Right atrium auricular region (tissue), 2 donors: ENCODE results near the gene IFNK. TPM values are rescaled to one million over a fixed set of nuclear protein-coding genes. Genes with fewer than 3 reads are reported as not detected.

Source experiments
- DNase-seq: peaks from one replicate; pipeline ENCODE4 v3.0.0-alpha.2; 2019; ENCODE audit warnings: low spot score
- H3K27ac ChIP-seq, 2 donors: fragments of 200-600 bp; sonication (generic); 1 replicate in 1 of 2; 2 replicates in 1 of 2; pipeline ENCODE4 v1.5.1; 2016 to 2019
- H3K27me3 ChIP-seq, 2 donors: fragments of 200-600 bp; sonication (generic); one replicate each; pipeline versions ENCODE4 v1.5.1 to v1.6.0; 2017 to 2019
- H3K36me3 ChIP-seq: fragments of 200-600 bp; sonication (generic); one replicate; pipeline ENCODE4 v1.5.1; 2016
- H3K4me1 ChIP-seq, 2 donors: fragments of 200-600 bp; sonication (generic); one replicate each; pipeline versions ENCODE4 v1.5.1 to v1.6.0; 2017 to 2019
- H3K4me3 ChIP-seq, 2 donors: fragments of 200-600 bp; sonication (generic); 1 replicate in 1 of 2; 2 replicates in 1 of 2; pipeline ENCODE4 v1.5.1; 2017 to 2019; ENCODE audit warnings: mild to moderate bottlenecking in 1 of 2, moderate library complexity in 1 of 2
- H3K9me3 ChIP-seq, 2 donors: fragments of 200-600 bp; sonication (generic); one replicate each; pipeline ENCODE4 v1.5.1; 2019
- total RNA-seq, 2 donors: library from RNA; depleted of rRNA; stranded (reverse); fragments of >200 nt; gene quantifications; one replicate each; pipeline ENCODE4 v1.1.0, GENCODE V29; 2016
- TF ChIP-seq, protein P1 (sequence below), 2 donors: fragments of 200-600 bp; sonication (generic); IDR thresholded peaks; one replicate each; pipeline ENCODE4 v1.5.1; 2019; ENCODE audit warnings: antibody characterized with exemption in 2 of 2

The IFNK gene
- total RNA-seq, 2 donors from 2014 or later, result not detected

DNA sequence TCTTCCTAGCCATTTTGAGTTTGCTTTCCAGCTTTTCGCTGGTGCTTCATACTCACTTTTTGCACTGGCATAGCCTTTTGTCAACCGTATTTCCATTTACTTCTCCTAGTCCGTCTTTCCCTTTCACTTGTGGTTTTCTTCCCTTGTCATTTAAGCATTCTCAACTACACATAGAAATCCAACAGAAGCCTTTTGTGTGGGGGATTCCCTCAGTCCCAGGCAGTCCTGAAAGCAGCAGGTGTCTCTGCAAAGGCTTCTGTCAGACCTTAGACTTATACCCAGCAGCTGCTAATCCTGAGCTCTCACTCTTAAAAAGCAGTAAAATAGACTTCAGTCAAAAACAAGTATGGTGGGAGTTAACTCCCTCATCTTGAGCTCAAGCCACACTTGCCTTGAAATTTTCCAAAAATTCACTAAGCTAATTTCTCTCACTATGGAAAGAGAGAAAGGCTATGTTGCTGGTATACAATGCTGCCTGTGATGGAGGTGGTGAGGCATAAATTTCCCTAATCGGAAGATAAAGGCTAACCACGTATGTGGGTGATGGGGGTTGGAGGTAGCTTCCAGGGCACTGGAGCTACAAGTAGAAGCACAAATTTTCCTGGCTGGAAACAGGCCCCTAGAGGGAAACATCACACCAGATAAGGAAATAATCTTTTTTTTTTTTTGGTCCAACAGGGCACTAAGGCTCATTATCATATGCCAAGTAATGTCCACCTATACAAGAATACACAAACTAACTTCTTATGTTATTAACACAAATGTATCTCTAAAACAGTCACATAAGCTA lies 34.8 kb upstream of the IFNK start:
- no peaks in the 10 kb centered on the region for H3K27me3 ChIP-seq
- H3K4me1 ChIP-seq, result no peaks in the 10 kb centered on the region
- TF ChIP-seq, protein P1, sequence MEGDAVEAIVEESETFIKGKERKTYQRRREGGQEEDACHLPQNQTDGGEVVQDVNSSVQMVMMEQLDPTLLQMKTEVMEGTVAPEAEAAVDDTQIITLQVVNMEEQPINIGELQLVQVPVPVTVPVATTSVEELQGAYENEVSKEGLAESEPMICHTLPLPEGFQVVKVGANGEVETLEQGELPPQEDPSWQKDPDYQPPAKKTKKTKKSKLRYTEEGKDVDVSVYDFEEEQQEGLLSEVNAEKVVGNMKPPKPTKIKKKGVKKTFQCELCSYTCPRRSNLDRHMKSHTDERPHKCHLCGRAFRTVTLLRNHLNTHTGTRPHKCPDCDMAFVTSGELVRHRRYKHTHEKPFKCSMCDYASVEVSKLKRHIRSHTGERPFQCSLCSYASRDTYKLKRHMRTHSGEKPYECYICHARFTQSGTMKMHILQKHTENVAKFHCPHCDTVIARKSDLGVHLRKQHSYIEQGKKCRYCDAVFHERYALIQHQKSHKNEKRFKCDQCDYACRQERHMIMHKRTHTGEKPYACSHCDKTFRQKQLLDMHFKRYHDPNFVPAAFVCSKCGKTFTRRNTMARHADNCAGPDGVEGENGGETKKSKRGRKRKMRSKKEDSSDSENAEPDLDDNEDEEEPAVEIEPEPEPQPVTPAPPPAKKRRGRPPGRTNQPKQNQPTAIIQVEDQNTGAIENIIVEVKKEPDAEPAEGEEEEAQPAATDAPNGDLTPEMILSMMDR (IDR thresholded peaks at IDR 0.05), result no peak
- no peaks in the 10 kb centered on the region for H3K36me3 ChIP-seq
- no peak overlapping the region for H3K27ac ChIP-seq
- H3K4me3 ChIP-seq, result no peak overlapping the region
- H3K9me3 ChIP-seq, result no peaks in the 10 kb centered on the region
- no peak for DNase-seq

DNA sequence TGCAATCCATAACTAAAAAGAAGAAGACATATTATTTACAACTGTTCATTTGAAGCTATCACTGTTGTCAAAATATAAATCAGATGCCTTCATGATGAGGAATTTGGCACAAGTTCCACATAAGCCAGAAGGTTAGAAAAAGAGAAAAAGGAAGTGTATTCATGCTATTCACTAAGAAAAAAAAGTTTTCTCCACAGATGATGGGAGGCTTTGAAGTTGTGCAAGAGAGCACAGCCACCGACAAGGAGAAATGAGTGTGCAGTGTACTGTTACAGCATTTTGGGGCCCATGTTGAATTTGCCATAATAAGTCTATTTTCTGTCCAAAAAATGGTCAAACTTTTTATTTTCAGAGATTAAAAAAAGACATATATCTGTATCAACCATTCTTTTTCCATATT lies 32.9 kb upstream of the IFNK start:
- DNase-seq, result no peak
- TF ChIP-seq, protein P1 (IDR thresholded peaks at IDR 0.05), result no peak

DNA sequence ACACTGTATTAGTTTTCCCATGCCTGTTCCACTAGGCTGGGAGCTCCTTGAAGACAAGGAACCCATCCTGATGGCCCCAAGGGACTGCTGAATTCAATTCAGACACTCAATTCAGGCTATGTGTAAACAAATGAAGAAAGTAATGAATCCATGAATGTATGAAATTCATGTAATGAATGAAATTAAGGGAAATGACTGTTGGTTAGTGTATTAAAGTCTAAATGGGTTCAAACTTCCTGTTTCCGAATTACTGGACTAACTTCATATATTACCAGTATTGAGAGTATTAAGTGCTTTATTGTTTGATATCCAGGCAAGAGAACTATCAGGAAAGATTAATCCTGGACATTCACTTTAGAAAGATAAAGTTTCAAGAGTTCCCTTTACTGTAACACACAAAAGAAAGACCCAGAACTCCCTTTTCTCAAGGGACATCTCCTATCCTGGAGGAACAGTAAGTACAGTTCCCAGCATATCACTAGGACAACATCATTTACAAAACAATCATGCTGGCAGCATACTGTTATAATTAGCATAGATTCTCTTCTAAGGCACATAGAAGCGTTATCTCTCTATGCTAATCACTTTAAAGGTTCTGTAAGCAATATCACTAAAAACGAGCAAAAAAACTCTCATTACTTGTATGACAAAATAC lies 28.5 kb upstream of the IFNK start:
- H3K36me3 ChIP-seq, result no peaks in the 10 kb centered on the region
- no peaks in the 10 kb centered on the region for H3K9me3 ChIP-seq
- H3K4me1 ChIP-seq, result peaks cover 0 to 19% of the 10 kb centered on the region in 2 donors
- TF ChIP-seq, protein P1 (IDR thresholded peaks at IDR 0.05), result no peak
- no peak for DNase-seq
- H3K4me3 ChIP-seq, result no peak overlapping the region
- H3K27ac ChIP-seq, result no peak overlapping the region
- H3K27me3 ChIP-seq, result no peaks in the 10 kb centered on the region

More for the DNA sequence above, 32.9 kb upstream of the IFNK start:
- peaks cover 0 to 10% of the 10 kb centered on the region in 2 donors for H3K4me1 ChIP-seq
- H3K36me3 ChIP-seq, result no peaks in the 10 kb centered on the region
- H3K27ac ChIP-seq, result no peak overlapping the region
- no peak overlapping the region for H3K4me3 ChIP-seq
- no peaks in the 10 kb centered on the region for H3K9me3 ChIP-seq
- H3K27me3 ChIP-seq, result no peaks in the 10 kb centered on the region

DNA sequence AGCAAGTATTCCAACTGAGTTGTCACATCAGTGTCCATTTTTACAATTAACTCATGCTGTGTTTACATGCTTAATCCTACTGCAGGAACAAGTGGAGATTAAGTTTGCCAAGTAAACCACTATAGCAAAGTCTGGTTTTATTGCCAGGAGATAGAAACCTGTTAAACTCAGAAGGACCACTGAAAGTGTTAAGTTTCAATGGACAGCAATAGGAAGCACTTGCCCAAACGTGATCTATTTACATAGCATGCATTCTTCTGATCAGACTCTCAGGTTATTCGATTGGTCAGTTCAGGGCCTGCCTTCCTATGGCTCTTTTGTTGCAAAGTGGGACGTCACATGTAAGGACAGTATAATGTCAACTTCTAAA lies 28.0 kb upstream of the IFNK start:
- Histone ChIP-seq H3K4me1 (peaks cover 0 to 19% of the 10 kb centered on the region in 2 donors), H3K4me3 (no peak overlapping the region), H3K27ac (no peak overlapping the region), H3K9me3 (no peaks in the 10 kb centered on the region), H3K27me3 (no peaks in the 10 kb centered on the region), H3K36me3 (no peaks in the 10 kb centered on the region)
- TF ChIP-seq, protein P1 (IDR thresholded peaks at IDR 0.05), result no peak
- DNase-seq, result no peak

DNA sequence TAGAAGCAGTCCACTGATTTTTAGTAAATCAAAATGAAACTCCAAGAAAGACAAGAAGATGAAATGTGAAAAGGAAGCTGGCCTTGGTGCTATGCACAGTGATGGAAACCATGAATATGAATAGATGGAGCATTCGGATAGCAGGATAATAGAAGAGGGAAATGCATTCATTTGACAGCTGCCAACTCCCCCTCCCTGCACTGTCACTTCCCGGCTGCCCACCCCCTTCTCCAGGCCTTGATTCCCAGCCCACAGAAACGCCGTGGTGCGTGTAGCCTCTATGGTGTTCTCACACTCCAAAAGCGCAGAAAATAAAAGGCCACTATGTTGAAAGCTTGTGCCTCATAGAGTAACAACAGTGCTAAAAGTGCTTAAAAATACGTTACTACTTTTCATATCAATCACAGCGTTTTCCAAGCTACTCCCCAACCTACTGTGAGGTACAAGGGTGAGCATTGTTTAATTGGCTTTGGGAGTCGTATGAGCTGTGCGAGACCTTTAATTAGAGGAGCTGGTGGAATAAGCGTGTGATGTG lies 26.1 kb upstream of the IFNK start:
- TF ChIP-seq, protein P1 (IDR thresholded peaks at IDR 0.05), result no peak
- DNase-seq, result no peak

More for the DNA sequence above, 26.1 kb upstream of the IFNK start:
- H3K36me3 ChIP-seq, result no peaks in the 10 kb centered on the region
- H3K27ac ChIP-seq, result no peak overlapping the region
- H3K4me1 ChIP-seq, result peaks cover 0 to 19% of the 10 kb centered on the region in 2 donors
- no peaks in the 10 kb centered on the region for H3K27me3 ChIP-seq
- H3K4me3 ChIP-seq, result no peak overlapping the region
- H3K9me3 ChIP-seq, result no peaks in the 10 kb centered on the region
